Activated CD4-positive, alpha-beta T cell treated with anti-CD3 and anti-CD28 coated beads for 24 hours (primary cell): ENCODE results near the gene TARDBP.
"Not testable (repeated sequence)": the region's sequence is repeated elsewhere in the genome, so short reads cannot be mapped to it uniquely, and the experiment has no call there.

Experiments
- DNase-seq, 2 donors: peaks; one replicate each; pipeline ENCODE4 v3.0.0-alpha.2; 2020; ENCODE audit warnings: low read depth in 2 of 2

The TARDBP gene

GRCh38 chr1:11059968-11060830 lies 47.7 kb downstream of the TARDBP start, which contains the start of gene SRM:
TSS of gene SRM (minus strand) at chr1:11060018. CDS start at chr1:11059943, 75 bp downstream.
- DNase-seq, result peak; percentile 85 to 87

- no peak for DNase-seq
Measured at GRCh38 chr1:11061652-11062365, 49.4 kb downstream of the TARDBP start.

- DNase-seq, result no peak
Measured at GRCh38 chr1:11062965-11063401, 50.5 kb downstream of the TARDBP start.

- DNase-seq, result not testable (repeated sequence)
Measured at GRCh38 chr1:11063937-11064537, 51.6 kb downstream of the TARDBP start.

GRCh38 chr1:11064942-11065341 lies 52.5 kb downstream of the TARDBP start:
- no peak for DNase-seq

- DNase-seq, result no peak
Measured at GRCh38 chr1:11065796-11066195, 53.3 kb downstream of the TARDBP start.

- DNase-seq, result no peak
Measured at GRCh38 chr1:11067716-11068599, 55.5 kb downstream of the TARDBP start.

- no peak for DNase-seq
Measured at GRCh38 chr1:11068600-11069473, 56.4 kb downstream of the TARDBP start.

- no peak for DNase-seq
Measured at GRCh38 chr1:11070876-11071275, 58.4 kb downstream of the TARDBP start.

GRCh38 chr1:11071463-11072215 lies 59.2 kb downstream of the TARDBP start:
- DNase-seq, result no peak

GRCh38 chr1:11072216-11072917 lies 59.9 kb downstream of the TARDBP start:
- DNase-seq, result no peak

GRCh38 chr1:11073398-11073797 lies 60.9 kb downstream of the TARDBP start:
- DNase-seq, result not testable (repeated sequence)
